ENCODE measurements around the gene ACIN1. TPM values are rescaled to one million over a fixed set of nuclear protein-coding genes. Genes with fewer than 3 reads are reported as not detected.

The ACIN1 gene
- total and polyA plus RNA-seq, 2 of the 13 experiments (the other 11 are each of a cell fraction or from before 2014, with no cell fraction given): 165 to 183 TPM

- WGBS (ENCODE audit: low lambda C conversion rate): 43% methylated on average over 4 of the region's 4 CpGs
- no peak overlapping the region for H3K4me2 ChIP-seq (ENCODE audit: low read depth, low read length)
- no peak overlapping the region for H2AFZ ChIP-seq (ENCODE audit: low read length)
- no peaks in the 10 kb centered on the region for H3K9me3 ChIP-seq (ENCODE audit: low read length)
- peaks cover under 1 to 8% of the 10 kb centered on the region in 2 experiments; a peak in 4 of 5 replicates for H3K36me3 ChIP-seq (replicated peaks in 1 of 2; ENCODE audit: control insufficient read depth in 1 of 2, insufficient read depth in 2 of 2, low read length in 2 of 2)
- no peaks in the 10 kb centered on the region for H3K79me2 ChIP-seq (ENCODE audit: insufficient read depth, low read length)
- TF ChIP-seq THAP7 (CRISPR knock-in tag; IDR thresholded peaks at IDR 0.05) (0 out of 2 replicates have a peak, but pooled peaks have one; percentile 5), SSRP1 (CRISPR knock-in tag; IDR thresholded peaks at IDR 0.05) (no peak), NFYB (CRISPR knock-in tag; IDR thresholded peaks at IDR 0.05) (0 out of 2 replicates have a peak, but pooled peaks have one; percentile 14)
- TF ChIP-seq, protein P1, sequence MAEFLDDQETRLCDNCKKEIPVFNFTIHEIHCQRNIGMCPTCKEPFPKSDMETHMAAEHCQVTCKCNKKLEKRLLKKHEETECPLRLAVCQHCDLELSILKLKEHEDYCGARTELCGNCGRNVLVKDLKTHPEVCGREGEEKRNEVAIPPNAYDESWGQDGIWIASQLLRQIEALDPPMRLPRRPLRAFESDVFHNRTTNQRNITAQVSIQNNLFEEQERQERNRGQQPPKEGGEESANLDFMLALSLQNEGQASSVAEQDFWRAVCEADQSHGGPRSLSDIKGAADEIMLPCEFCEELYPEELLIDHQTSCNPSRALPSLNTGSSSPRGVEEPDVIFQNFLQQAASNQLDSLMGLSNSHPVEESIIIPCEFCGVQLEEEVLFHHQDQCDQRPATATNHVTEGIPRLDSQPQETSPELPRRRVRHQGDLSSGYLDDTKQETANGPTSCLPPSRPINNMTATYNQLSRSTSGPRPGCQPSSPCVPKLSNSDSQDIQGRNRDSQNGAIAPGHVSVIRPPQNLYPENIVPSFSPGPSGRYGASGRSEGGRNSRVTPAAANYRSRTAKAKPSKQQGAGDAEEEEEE (CRISPR knock-in tag; IDR thresholded peaks at IDR 0.05; ENCODE audit: borderline replicate concordance): no peak
- DNase-seq (ENCODE audit: low spot score) (no peak), ATAC-seq (no peak), FAIRE-seq (no peak)
- no TSS peak for BruUV-seq (replicated peaks)
- no peak overlapping the region for H3K4me3 ChIP-seq (replicated peaks in 1 of 3; ENCODE audit: insufficient read depth in 1 of 3, low read depth in 2 of 3, low read length in 3 of 3)
- in situ Hi-C loops (cut with HindIII; ENCODE audit: extremely low pct_ligation_motif_present, low pct_unique_long_range_greater_than_20kb) (no loop called here), intact Hi-C loops (cut with micrococcal nuclease; ENCODE audit: unreplicated experiment) (no loop called here)
- POLR2A ChIA-PET: interaction anchor here (1.4 to 4.5 kb wide), 2 partner anchors 9 to 122 kb away, joined by 3 to 52 read pairs; partner anchors contain the start of genes ACIN1 and C14orf119
- H3K9ac ChIP-seq (ENCODE audit: insufficient read depth, low read depth, low read length): no peak overlapping the region
- no peaks in the 10 kb centered on the region for H4K20me1 ChIP-seq (ENCODE audit: insufficient read depth, low read length)
- CTCF ChIA-PET (ENCODE audit: low intra/inter-chr PET ratio, low total read pairs): no interaction called here
- H3K4me1 ChIP-seq (ENCODE audit: insufficient read depth, low read length): peaks cover 40% of the 10 kb centered on the region
- no peak overlapping the region for H3K27ac ChIP-seq (ENCODE audit: extremely low read length, insufficient read depth, low read length)
- peaks cover 8 to 45% of the 10 kb centered on the region in 2 experiments for H3K27me3 ChIP-seq (ENCODE audit: control insufficient read depth in 1 of 2, insufficient read depth in 2 of 2, low read length in 2 of 2)
Measured at GRCh38 chr14:23103581-23103980, 8.6 kb upstream of the ACIN1 start.

GRCh38 chr14:23102801-23103200 lies 7.9 kb upstream of the ACIN1 start:
- no peak overlapping the region for H3K9ac ChIP-seq (ENCODE audit: insufficient read depth, low read depth, low read length)
- no peak for DNase-seq (ENCODE audit: low spot score)
- no peak for FAIRE-seq
- H3K27ac ChIP-seq (ENCODE audit: extremely low read length, insufficient read depth, low read length): no peak overlapping the region
- peaks cover 41% of the 10 kb centered on the region for H3K4me1 ChIP-seq (ENCODE audit: insufficient read depth, low read length)
- no peaks in the 10 kb centered on the region; the same call in 1 of the 2 replicates for H4K20me1 ChIP-seq (ENCODE audit: insufficient read depth, low read length)
- peaks cover 7 to 16% of the 10 kb centered on the region in 2 experiments for H3K36me3 ChIP-seq (replicated peaks in 1 of 2; ENCODE audit: control insufficient read depth in 1 of 2, insufficient read depth in 2 of 2, low read length in 2 of 2)
- BruUV-seq (replicated peaks): no TSS peak
- in situ Hi-C loops (cut with HindIII; ENCODE audit: extremely low pct_ligation_motif_present, low pct_unique_long_range_greater_than_20kb) (no loop called here), intact Hi-C loops (cut with micrococcal nuclease; ENCODE audit: unreplicated experiment) (no loop called here)
- CTCF ChIA-PET (ENCODE audit: low intra/inter-chr PET ratio, low total read pairs): no interaction called here
- peaks cover 8 to 45% of the 10 kb centered on the region in 2 experiments for H3K27me3 ChIP-seq (ENCODE audit: control insufficient read depth in 1 of 2, insufficient read depth in 2 of 2, low read length in 2 of 2)
- no peak overlapping the region for H3K4me2 ChIP-seq (ENCODE audit: low read depth, low read length)
- POLR2A ChIA-PET: interaction anchor here (1.4 to 4.5 kb wide), 2 partner anchors 8 to 121 kb away, joined by 3 to 52 read pairs; partner anchors contain the start of genes ACIN1 and C14orf119
- H3K4me3 ChIP-seq (replicated peaks in 1 of 3; ENCODE audit: insufficient read depth in 1 of 3, low read depth in 2 of 3, low read length in 3 of 3): no peak overlapping the region
- H3K79me2 ChIP-seq (ENCODE audit: insufficient read depth, low read length): peaks cover 4% of the 10 kb centered on the region
- ATAC-seq: no peak
- no peak overlapping the region for H2AFZ ChIP-seq (ENCODE audit: low read length)
- 18% methylated on average over 2 of the region's 2 CpGs for WGBS (ENCODE audit: low lambda C conversion rate)
- TF ChIP-seq ERF (CRISPR knock-in tag; IDR thresholded peaks at IDR 0.05): no peak
- no peak for TF ChIP-seq MTERF4 (CRISPR knock-in tag; IDR thresholded peaks at IDR 0.05)
- peak; percentile 33; the same call in 1 of the 2 replicates for TF ChIP-seq CREB1 (IDR thresholded peaks at IDR 0.05)
- no peak for TF ChIP-seq CREB1 (CRISPR knock-in tag; IDR thresholded peaks at IDR 0.05)
- no peaks in the 10 kb centered on the region for H3K9me3 ChIP-seq (ENCODE audit: low read length)

Data from HepG2 (cell line).